GM21737 (cell line): ENCODE measurements around the gene CHAF1B.
"Not testable (repeated sequence)": the region's sequence is repeated elsewhere in the genome, so short reads cannot be mapped to it uniquely, and the experiment has no call there.

Experiments used
- ATAC-seq: cut with Tn5 transposase; IDR thresholded peaks from one replicate; pipeline ENCODE4 v1.9.1; 2021; ENCODE audit warnings: mild to moderate bottlenecking, moderate library complexity; ENCODE audit not compliant: unreplicated experiment

Gene CHAF1B

GRCh38 chr21:36385233-36386030, at the start of gene CHAF1B:
TSS of gene CHAF1B (plus strand) at chr21:36385392. CDS start at chr21:36386137, 745 bp downstream.
- ATAC-seq = peak; percentile 91

DNA sequence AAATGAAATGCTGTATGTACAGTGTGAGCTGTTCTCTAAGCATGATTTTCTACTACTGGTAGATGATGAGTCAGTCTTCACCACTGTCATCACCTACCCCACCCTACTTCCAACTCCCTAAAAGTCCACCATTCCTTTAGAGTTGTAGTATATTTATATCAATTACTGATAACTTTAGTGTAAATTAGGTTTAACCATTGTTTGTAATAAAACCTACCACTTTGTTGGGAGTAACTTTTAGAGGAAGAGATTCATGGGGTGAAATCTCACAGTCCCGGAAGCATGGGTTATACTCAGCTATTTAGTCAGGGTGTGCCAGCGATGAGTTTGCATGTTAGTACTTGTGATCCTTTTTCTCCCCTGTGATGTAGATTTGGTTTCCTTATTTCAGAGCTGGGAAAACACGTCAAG, 48.1 kb upstream of the CHAF1B start:
- ATAC-seq = no peak

DNA sequence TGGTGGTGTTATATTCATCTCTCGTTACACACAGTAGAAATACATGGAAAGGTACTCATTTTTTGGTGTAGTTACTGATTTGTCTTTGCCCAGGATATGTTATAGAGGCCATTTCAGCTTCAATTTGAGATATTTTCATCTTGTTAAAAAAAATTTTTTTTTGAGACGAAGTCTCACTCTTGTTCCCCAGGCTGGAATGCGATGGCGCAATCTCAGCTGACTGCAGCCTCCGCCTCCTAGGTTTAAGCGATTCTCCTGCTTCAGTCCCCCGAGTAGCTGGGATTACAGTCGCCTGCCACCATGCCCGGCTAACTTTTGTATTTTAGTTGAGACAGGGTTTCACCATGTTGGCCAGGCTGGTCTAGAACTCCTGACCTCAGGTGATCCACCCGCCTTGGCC, 46.2 kb upstream of the CHAF1B start:
- ATAC-seq = no peak

DNA sequence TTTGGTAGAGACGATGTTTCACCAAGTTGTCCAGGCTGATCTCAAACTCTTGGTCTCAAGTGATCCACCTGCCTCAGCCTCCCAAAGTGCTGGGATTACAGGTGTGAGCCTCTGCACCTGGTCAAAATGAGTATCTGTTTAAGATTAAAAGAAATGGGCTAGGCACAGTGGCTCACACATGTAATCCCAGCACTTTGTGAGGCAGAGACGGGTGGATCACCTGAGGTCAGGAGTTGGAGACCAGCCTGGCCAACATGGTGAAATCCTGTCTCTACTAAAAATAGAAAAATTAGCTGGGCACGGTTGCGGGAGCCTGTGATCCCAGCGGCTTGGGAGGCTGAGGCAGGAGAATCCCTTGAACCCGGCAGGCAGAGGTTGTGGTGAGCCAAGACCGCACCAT, 42.6 kb upstream of the CHAF1B start:
- not testable (repeated sequence) for ATAC-seq

DNA sequence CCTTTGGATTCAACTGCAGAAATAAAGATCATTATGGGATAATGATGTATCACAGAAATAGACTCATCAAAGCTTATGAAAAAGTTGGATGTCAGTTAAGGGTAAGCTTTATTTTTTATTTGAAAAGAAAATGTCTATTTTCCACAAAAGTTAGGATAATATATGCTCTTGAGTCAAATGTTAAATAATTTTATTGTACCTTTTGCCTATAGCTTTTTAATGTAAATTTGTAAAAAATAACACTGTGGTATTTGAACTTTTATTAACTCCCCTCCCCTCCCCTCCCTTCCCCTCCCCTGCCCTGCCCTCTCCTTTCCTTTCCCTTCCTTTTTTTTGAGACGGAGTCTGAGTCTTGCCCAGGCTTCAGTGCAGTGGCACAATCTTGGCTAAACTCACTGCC, 40.3 kb upstream of the CHAF1B start:
- no peak for ATAC-seq

DNA sequence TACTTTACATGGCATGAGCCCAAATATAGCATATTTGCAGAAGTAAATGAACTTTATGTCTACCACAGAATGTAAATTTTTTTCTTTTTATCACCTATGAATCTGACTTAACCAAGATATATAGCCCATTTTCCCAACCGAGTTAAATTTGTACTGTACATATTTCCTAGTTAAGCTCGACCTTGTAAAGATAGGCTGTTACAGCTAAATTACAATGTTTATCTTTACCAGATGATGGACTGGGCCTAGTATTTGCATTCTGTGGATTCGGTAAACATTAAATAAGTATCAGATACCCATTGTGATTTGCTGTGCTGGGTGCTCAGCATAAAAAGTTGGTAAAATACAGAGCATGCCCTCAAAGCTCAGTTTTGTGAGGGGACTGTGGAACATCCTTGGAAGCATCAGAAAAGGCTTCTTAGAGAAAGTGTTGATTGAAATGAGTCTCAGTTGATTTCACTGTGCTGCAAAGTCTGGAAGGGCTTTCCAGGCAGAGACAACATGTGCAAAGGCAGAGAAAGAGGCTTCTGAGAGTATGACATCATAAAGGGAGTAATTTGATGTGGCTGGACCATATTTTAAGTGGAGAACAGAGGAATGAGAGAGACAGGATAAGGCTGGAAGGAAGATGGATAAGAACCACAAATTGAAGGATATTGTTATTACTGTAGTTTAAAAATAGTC, 37.8 kb upstream of the CHAF1B start:
- ATAC-seq = no peak

GRCh38 chr21:36347962-36348328, 37.2 kb upstream of the CHAF1B start:
- ATAC-seq = no peak

- ATAC-seq = no peak
These were observed 35.9 kb upstream of the CHAF1B start for GRCh38 chr21:36349315-36349714.

DNA sequence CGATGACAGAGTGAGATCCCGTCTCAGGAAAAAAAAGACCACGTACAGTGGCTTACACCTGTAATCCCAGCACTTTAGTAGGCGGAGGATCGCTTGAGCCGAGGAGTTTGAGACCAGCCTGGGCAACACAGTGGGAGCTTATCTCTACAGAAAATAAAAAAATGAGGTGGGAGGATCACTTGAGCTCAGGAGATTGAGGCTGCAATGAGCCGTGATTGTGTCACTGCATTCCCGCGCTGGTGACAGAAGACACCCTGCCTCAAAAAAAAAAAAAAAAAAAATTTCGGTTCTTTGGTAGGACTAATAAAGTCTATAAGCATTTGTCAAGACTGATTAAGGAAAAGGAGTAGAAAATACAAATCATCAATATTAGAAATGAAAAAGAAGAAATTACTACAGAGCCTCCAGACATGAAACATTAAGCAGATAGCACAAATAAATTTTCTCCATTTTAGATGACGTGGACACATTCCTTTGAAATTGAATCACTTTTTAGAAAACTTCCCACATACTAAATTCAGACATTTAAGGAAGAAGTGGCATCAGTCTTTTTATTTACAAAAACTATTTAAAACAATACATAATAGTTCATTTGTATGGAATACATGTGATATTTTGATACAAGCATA, 34.8 kb upstream of the CHAF1B start:
- no peak for ATAC-seq

- ATAC-seq = no peak
These were observed 30.1 kb upstream of the CHAF1B start for GRCh38 chr21:36354918-36355680.

- no peak for ATAC-seq
These were observed 29.3 kb upstream of the CHAF1B start for GRCh38 chr21:36355868-36356267.

DNA sequence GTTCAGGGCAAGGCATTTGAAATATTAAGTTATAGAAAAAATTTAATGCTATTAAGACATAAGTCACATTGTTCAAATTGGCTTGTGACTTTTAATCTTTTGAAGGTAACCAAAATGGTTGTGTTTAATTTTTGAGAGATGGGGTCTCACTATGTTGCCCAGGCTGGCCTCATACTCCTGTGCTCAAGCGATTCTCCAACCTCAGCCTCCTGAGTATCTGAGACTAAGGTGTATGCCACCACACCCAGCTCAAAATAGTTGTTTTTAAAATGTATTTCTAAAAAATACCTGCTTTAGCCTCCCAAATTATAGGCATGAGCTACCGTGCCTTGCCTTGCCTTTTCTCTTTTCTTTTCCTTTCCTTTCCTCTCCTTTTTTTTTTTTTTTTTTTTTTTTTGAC, 26.0 kb upstream of the CHAF1B start:
- no peak for ATAC-seq

GRCh38 chr21:36369064-36369685, 16.0 kb upstream of the CHAF1B start:
- no peak for ATAC-seq

DNA sequence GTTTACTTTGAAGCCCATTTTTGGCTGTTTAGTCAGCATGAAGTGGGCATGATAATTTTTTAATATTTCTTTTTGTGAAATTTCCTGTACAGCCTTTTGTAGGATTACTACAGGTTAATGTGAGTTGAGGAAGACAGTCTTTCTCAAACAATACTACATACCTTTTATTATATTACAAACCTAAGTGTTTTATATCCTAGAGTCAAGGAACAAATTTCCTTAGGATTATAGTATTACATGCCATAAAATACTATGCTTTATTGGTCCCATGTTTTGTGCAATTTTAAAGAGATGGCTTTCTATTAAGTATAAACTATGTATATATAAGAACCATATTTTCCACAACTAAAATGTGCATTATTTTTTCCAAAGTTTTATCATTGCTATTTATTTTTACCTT, 9.2 kb upstream of the CHAF1B start:
- ATAC-seq = no peak

- no peak for ATAC-seq
These were observed 7.8 kb upstream of the CHAF1B start for GRCh38 chr21:36377391-36377842.

DNA sequence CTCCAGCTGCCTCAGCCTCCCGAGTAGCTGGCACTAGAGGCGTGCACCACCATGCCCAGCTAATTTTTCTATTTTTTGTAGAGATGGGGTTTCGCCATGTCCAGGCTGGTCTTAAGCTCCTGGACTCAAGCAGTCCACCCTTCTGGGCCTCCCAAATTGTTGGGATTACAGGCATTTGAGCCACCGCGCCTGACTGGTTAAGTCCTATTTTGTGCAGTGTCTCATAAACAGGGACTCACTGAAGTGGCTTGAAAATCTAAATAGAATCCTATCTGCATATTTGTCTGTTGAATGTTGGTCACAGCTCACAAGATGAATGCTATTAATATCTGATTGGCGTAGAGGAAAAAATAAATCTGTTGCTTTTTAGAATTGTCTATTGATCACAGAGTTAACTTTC, 5.9 kb upstream of the CHAF1B start:
- ATAC-seq = no peak

DNA sequence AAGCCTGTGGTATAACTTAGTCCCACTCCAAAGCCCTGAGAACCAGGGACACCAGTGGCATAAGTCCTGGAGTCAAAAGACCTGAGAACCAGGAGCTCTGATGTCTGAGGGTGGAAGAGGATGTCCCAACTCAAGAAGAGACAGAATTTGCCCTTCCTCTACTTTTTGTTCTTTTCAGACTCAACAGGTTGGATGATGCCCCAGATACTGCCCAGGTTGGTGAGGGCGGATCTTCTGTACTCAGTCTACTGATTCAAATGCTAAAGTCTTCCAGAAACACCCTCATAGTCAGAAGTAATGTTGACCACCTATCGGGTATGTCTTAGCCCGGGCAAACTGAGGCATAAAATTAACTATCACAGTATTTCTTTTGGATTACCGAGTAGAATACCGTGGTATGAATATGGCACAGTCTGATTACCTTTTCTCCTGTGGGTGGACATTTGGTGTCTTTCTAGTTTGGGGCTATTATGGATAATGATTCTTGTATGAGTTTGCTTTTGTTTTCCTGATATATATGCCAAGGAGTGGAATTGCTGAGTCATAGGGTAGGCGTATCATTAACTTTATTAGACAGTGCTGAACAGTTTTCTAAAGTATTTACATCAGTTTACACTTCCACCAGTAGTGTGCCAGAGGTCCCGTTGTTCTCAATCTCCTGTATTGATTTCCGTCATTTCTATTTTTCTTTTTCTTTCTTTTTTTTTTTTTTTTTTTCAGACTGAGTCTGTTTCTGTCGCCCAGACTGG, 3.2 kb upstream of the CHAF1B start:
- no peak for ATAC-seq

- ATAC-seq = not testable (repeated sequence)
These were observed 2.5 kb upstream of the CHAF1B start for GRCh38 chr21:36382722-36383121.

GRCh38 chr21:36384885-36385232, 333 bp upstream of the CHAF1B start:
- ATAC-seq = peak; percentile 14

DNA sequence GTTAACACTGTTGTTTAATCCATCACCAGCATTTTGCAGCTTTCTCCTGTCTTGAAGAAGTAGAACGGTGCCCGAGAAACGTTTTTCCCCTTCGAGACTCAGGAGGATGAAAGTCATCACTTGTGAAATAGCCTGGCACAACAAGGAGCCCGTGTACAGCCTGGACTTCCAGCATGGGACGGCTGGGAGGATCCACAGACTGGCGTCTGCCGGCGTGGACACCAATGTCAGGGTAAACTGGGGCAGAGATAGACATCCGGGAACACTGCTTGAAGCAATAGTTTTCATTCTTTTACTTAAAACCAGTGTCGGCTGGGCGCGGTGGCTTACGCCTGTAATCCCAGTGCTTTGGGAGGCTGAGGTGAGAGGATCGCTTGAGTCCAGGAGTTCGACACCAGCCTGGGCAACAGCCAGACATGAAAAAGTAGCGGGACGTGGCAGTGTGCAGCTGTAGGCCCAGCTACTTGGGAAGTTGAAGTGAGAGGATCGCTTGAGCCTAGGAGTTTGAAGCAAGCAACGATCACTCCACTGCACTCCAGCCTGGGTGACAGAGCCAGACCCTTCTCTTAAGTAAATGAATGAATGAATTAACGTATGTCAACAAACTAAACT, 945 bp downstream of the CHAF1B start:
- ATAC-seq = no peak
